Placental pericyte (primary cell): ENCODE results near the gene ADAMTS10. TPM values are rescaled to one million over a fixed set of nuclear protein-coding genes. Genes with fewer than 3 reads are reported as not detected.

Experiments
- total RNA-seq: library from RNA; depleted of rRNA; stranded (reverse); fragments of >200 nt; gene quantifications from 2 replicates; pipeline ENCODE4 v1.2.3, GENCODE V29; 2012

ADAMTS10 gene
- total RNA-seq: 8.3 and 19.3 TPM in 2 replicates

DNA sequence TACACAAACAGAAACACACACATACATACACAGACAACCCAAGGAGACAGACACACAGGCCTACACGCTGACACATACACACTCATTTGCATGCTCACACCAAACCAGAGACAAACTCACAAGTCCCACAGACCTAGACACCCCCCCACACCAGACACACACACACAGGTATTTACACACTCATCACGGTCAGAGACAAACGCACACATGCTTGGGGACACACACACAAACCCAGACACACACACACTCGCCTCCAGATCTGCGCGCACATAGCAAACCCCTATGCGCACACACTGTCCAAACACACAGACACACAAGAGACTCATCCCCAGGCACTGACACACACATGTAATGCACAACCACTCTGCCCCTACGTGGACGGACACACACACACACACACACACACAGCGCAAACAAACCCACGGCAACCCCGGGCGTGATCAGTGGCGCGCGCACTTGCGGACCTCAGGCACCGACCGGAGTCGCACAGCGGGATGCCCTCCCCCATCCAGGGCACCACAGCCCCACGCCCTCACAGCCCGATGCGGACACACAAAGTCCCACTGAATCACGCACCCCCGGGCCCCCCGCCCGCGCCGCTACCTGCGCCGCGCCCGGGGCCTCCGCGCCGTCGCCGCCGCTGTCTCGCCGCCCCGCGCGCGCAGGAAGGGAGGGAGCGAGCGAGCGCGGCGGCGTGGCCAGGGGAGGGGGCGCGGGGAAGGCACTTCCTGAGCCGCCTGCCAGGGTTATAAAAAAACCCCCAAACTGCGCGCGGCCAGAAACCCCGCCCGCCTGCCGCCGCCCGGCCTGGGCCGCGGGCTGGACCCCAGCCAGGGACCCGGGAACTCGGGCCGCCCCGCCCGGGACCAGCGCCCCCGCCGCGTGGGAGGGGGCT lies at the start of gene ADAMTS10:
Gene ADAMTS10, minus strand, starts transcription at position 675 of the 895 bp plus-strand sequence. CDS start 5,005 bp downstream, outside the sequence.

GRCh38 chr19:8629996-8630683 lies 19.6 kb upstream of the ADAMTS10 start, which contains the start of gene NFILZ:
Gene NFILZ, plus strand, starts transcription at chr19:8630633. Its CDS starts 46,133 bp downstream, at chr19:8676766.

DNA sequence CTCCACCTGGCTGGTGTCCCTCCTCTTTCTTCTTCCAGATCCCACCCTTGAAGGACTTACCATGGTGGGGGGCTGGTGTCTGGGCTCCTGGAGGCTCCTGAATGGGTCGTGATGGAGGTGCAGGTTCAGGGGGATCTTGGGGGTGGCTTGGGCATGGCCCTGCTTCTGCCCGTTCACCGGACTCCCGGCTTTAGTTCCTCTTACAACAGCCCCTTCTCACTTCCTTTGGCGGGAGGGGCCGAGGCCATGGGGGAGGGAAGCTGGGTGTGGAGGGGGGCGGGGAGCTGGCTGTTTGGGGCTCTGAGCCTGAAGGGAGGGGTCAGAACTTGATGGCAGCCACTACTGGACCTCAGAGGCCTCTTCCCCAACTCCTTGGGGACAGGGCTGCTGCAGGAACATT lies 33.3 kb downstream of the ADAMTS10 start, which contains the start of gene MYO1F:
Gene MYO1F, minus strand, starts transcription at position 196 of the 400 bp plus-strand sequence. Its CDS starts 133 bp downstream, at position 63.

Other genes starting within 250 kb of the ADAMTS10 start
- 2.6 and 18.5 TPM in 2 replicates for gene ANGPTL4, start 246.6 kb downstream of the ADAMTS10 start, total RNA-seq
- 29.1 and 48.4 TPM in 2 replicates for gene RAB11B, start 220.4 kb downstream of the ADAMTS10 start, total RNA-seq
- gene MARCHF2, start 197.4 kb downstream of the ADAMTS10 start, total RNA-seq: 56.0 and 65.9 TPM in 2 replicates
- 50.8 and 71.0 TPM in 2 replicates for gene HNRNPM, start 165.7 kb downstream of the ADAMTS10 start, total RNA-seq
- under 0.01 TPM in 1 of 2 replicates, not detected in the other for gene PRAM1, start 108.1 kb downstream of the ADAMTS10 start, total RNA-seq
- gene ZNF414, start 96.5 kb downstream of the ADAMTS10 start, total RNA-seq: 9.9 and 13.3 TPM in 2 replicates
- gene MYO1F, start 33.3 kb downstream of the ADAMTS10 start, total RNA-seq: 0.66 and 0.86 TPM in 2 replicates
- not detected in 2 replicates for gene NFILZ, start 19.9 kb upstream of the ADAMTS10 start, total RNA-seq
- not detected in 2 replicates for gene ACTL9, start 88.1 kb upstream of the ADAMTS10 start, total RNA-seq
- gene OR2Z1, start 110.9 kb upstream of the ADAMTS10 start, total RNA-seq: not detected in 2 replicates
- 18.5 and 22.3 TPM in 2 replicates for gene ZNF558, start 221.6 kb upstream of the ADAMTS10 start, total RNA-seq
- gene MBD3L1, start 221.7 kb upstream of the ADAMTS10 start, total RNA-seq: not detected in 2 replicates